K562 (cell line): ENCODE results near the gene ADRM1.

Experiments
- CTCF ChIP-seq, 3 experiments: IDR thresholded peaks in 2 of 3; conservative IDR thresholded peaks in 1 of 3; 2 replicates each; pipeline ENCODE4 v1.5.1; 2011 to 2012; ENCODE audit warnings: low read length in 3 of 3, mild to moderate bottlenecking in 3 of 3, control low read depth in 2 of 3, improper control_type of control experiment in 1 of 3, inconsistent platforms in 1 of 3, low read depth in 1 of 3, mixed read lengths in 1 of 3, moderate library complexity in 1 of 3; ENCODE audit not compliant: insufficient read depth in 2 of 3
- ELK1 ChIP-seq: sonication (generic); formaldehyde crosslinking; IDR thresholded peaks from 2 replicates; pipeline ENCODE4 v1.8.1; 2022; ENCODE audit warnings: missing genetic modification reagents
- POLR2AphosphoS2 ChIP-seq: IDR thresholded peaks from 2 replicates; pipeline ENCODE4 v1.6.1; 2012; ENCODE audit warnings: low read length, improper control_type of control experiment
- SPI1 ChIP-seq: IDR thresholded peaks from 2 replicates; pipeline ENCODE4 v1.6.1; 2011; ENCODE audit warnings: low read depth, low read length, control low read depth, borderline replicate concordance
- TCF7L2 ChIP-seq: fragments of 150-350 bp; IDR thresholded peaks from 2 replicates; pipeline ENCODE4 v1.6.1; 2016; ENCODE audit warnings: low read depth, mild to moderate bottlenecking, low read length, moderate library complexity
- ZNF274 ChIP-seq: IDR thresholded peaks from 2 replicates; pipeline ENCODE4 v1.6.1; 2011; ENCODE audit warnings: low read depth, mild to moderate bottlenecking, low read length, moderate library complexity, borderline replicate concordance
- ZNF324 ChIP-seq: fragments of 250-450 bp; sonication (Bioruptor Pico); IDR thresholded peaks from 2 replicates; pipeline ENCODE4 v1.4.0; 2020; ENCODE audit warnings: mild to moderate bottlenecking

GRCh38 chr20:62289898-62290297 is 12.9 kb upstream of the ADRM1 start:
- no peak for TF ChIP-seq POLR2AphosphoS2
- TF ChIP-seq ELK1 (CRISPR knock-in tag): no peak
- TF ChIP-seq SPI1: no peak
- no peak for TF ChIP-seq CTCF (IDR thresholded peaks at IDR 0.05 in 2 of 3, conservative IDR thresholded peaks at IDR 0.05 in 1 of 3; ENCODE audit: insufficient read depth in 2 of 3, low read depth in 1 of 3, low read length in 3 of 3)
- no peak for TF ChIP-seq TCF7L2
- TF ChIP-seq ZNF324 (CRISPR knock-in tag): no peak
- no peak for TF ChIP-seq ZNF274
